GM23338 (cell line): ENCODE results near the gene EHF. TPM values are rescaled to one million over a fixed set of nuclear protein-coding genes. Genes with fewer than 3 reads are reported as not detected.

Experiments used
- ATAC-seq: fragments of 200-7000 bp; cut with Tn5 transposase; 3 replicates; pipeline ENCODE4 v1.9.1; 2020
- DNase-seq: peaks from one replicate; pipeline ENCODE4 v3.0.0-alpha.2; 2015; ENCODE audit warnings: low spot score
- H2AFZ ChIP-seq: fragments of 200-600 bp; sonication (generic); 2 replicates; pipeline ENCODE4 v1.8.0; 2016; ENCODE audit warnings: antibody characterized with exemption, mild to moderate bottlenecking, moderate library complexity
- H3F3A ChIP-seq: fragments of 200-600 bp; sonication (generic); replicated peaks from 2 replicates; pipeline ENCODE4 v1.8.0; 2017; ENCODE audit warnings: antibody characterized with exemption, mixed run types, low read depth
- H3K27ac ChIP-seq: fragments of 200-600 bp; sonication (generic); 2 replicates; pipeline ENCODE4 v1.6.1; 2016; ENCODE audit warnings: low read depth
- H3K27me3 ChIP-seq: fragments of 200-600 bp; sonication (generic); 2 replicates; pipeline ENCODE4 v1.8.0; 2016; ENCODE audit warnings: mild to moderate bottlenecking, mixed run types, moderate library complexity; ENCODE audit not compliant: insufficient read depth
- H3K36me3 ChIP-seq: fragments of 200-600 bp; sonication (generic); 2 replicates; pipeline ENCODE4 v1.8.0; 2016; ENCODE audit warnings: mild to moderate bottlenecking; ENCODE audit not compliant: insufficient read depth
- H3K4me1 ChIP-seq: fragments of 200-600 bp; sonication (generic); 2 replicates; pipeline ENCODE4 v1.8.0; 2016; ENCODE audit warnings: mild to moderate bottlenecking, moderate library complexity; ENCODE audit not compliant: insufficient read depth
- H3K4me2 ChIP-seq: fragments of 200-600 bp; sonication (generic); 2 replicates; pipeline ENCODE4 v1.7.1; 2017; ENCODE audit warnings: mixed run types
- H3K4me3 ChIP-seq: fragments of 200-600 bp; sonication (generic); 2 replicates; pipeline ENCODE4 v1.6.1; 2016; ENCODE audit warnings: mixed run types
- H3K79me2 ChIP-seq: fragments of 200-600 bp; sonication (generic); replicated peaks from 2 replicates; pipeline ENCODE4 v1.8.0; 2017; ENCODE audit warnings: mild to moderate bottlenecking; ENCODE audit not compliant: insufficient read depth
- H3K9me2 ChIP-seq: fragments of 200-600 bp; sonication (generic); 2 replicates; pipeline ENCODE4 v1.8.0; 2017; ENCODE audit not compliant: insufficient read depth
- H4K20me1 ChIP-seq: fragments of 200-600 bp; sonication (generic); replicated peaks from 2 replicates; pipeline ENCODE4 v1.8.0; 2017; ENCODE audit warnings: mild to moderate bottlenecking; ENCODE audit not compliant: insufficient read depth
- H3K27ac Mint-ChIP-seq: 2 replicates; pipeline ENCODE4 v1.8.0; 2020; ENCODE audit warnings: inconsistent platforms, mild to moderate bottlenecking, moderate library complexity, mixed read lengths
- H3K27me3 Mint-ChIP-seq: 3 replicates; pipeline ENCODE4 v1.8.0; 2022; ENCODE audit warnings: low read depth, mild to moderate bottlenecking, moderate library complexity, mixed read lengths, inconsistent platforms; ENCODE audit not compliant: insufficient read depth, poor library complexity
- H3K36me3 Mint-ChIP-seq: 3 replicates; pipeline ENCODE4 v1.8.0; 2021; ENCODE audit warnings: low read depth, mild to moderate bottlenecking, inconsistent platforms, moderate library complexity, mixed read lengths
- H3K4me1 Mint-ChIP-seq: 3 replicates; pipeline ENCODE4 v1.8.0; 2020; ENCODE audit warnings: mild to moderate bottlenecking, inconsistent platforms, mixed read lengths
- H3K4me3 Mint-ChIP-seq: 3 replicates; pipeline ENCODE4 v1.8.0; 2021; ENCODE audit warnings: moderate library complexity, mild to moderate bottlenecking, inconsistent platforms, mixed read lengths
- H3K9me3 Mint-ChIP-seq: 3 replicates; pipeline ENCODE4 v1.8.0; 2020; ENCODE audit warnings: moderate library complexity, mild to moderate bottlenecking, inconsistent platforms, mixed read lengths
- CREB1 ChIP-seq: fragments of 250-450 bp; sonication (Bioruptor Pico); IDR thresholded peaks from 2 replicates; pipeline ENCODE4 v1.5.0; 2020; ENCODE audit warnings: low read depth, mild to moderate bottlenecking, moderate library complexity
- CTCF ChIP-seq, 2 experiments: fragments of 200-600 bp in 1 of 2; sonication (generic) in 1 of 2; conservative IDR thresholded peaks; 2 replicates each; pipeline versions ENCODE4 v1.5.1 to v1.6.1; 2016 to 2017; ENCODE audit warnings: antibody characterized with exemption in 2 of 2, low read depth in 2 of 2, mild to moderate bottlenecking in 2 of 2, moderate library complexity in 1 of 2
- ETS1 ChIP-seq: IDR thresholded peaks from 2 replicates; pipeline ENCODE4 v1.6.1; 2016; ENCODE audit warnings: antibody characterized with exemption
- EZH2 ChIP-seq: fragments of 200-600 bp; sonication (generic); IDR thresholded peaks from one replicate; pipeline ENCODE4 v1.8.0; 2017; ENCODE audit warnings: antibody characterized with exemption, mild to moderate bottlenecking, low read depth; ENCODE audit not compliant: unreplicated experiment
- EZH2phosphoT487 ChIP-seq: fragments of 200-600 bp; sonication (generic); IDR thresholded peaks from one replicate; pipeline ENCODE4 v1.8.1; 2018; ENCODE audit warnings: antibody characterized with exemption; ENCODE audit not compliant: unreplicated experiment
- JUNB ChIP-seq: IDR thresholded peaks from one replicate; pipeline ENCODE4 v1.6.1; 2016; ENCODE audit warnings: antibody characterized with exemption; ENCODE audit not compliant: unreplicated experiment
- NANOG ChIP-seq: IDR thresholded peaks from 2 replicates; pipeline ENCODE4 v1.6.1; 2016; ENCODE audit warnings: antibody characterized with exemption, borderline replicate concordance
- POLR2AphosphoS5 ChIP-seq: IDR thresholded peaks from 2 replicates; pipeline ENCODE4 v1.6.1; 2016; ENCODE audit warnings: antibody characterized with exemption, low read depth
- REST ChIP-seq: IDR thresholded peaks from one replicate; pipeline ENCODE4 v1.6.1; 2018; ENCODE audit warnings: antibody characterized with exemption; ENCODE audit not compliant: unreplicated experiment
- STAT1 ChIP-seq: IDR thresholded peaks from one replicate; pipeline ENCODE4 v1.6.1; 2016; ENCODE audit warnings: antibody characterized with exemption; ENCODE audit not compliant: unreplicated experiment
- ZNF114 ChIP-seq: fragments of 250-450 bp; sonication (Bioruptor Pico); IDR thresholded peaks from 2 replicates; pipeline ENCODE4 v1.5.0; 2020; ENCODE audit warnings: mild to moderate bottlenecking, moderate library complexity
- ZNF331 ChIP-seq: fragments of 250-450 bp; sonication (Bioruptor Pico); IDR thresholded peaks from 2 replicates; pipeline ENCODE4 v1.5.0; 2020; ENCODE audit warnings: low read depth, mild to moderate bottlenecking, moderate library complexity
- ZNF462 ChIP-seq: fragments of 250-450 bp; sonication (Bioruptor Pico); IDR thresholded peaks from 2 replicates; pipeline ENCODE4 v1.5.0; 2020; ENCODE audit warnings: mild to moderate bottlenecking, moderate library complexity
- polyA plus RNA-seq: library from polyadenylated mRNA; unstranded; fragments of >200 nt; fragmentation: Nextera tagmentation; extraction: Ambion mirVana; gene quantifications from 2 replicates; pipeline ENCODE4 v1.2.1, GENCODE V29; 2016
- total RNA-seq: library from RNA; depleted of rRNA; stranded (reverse); fragments of >200 nt; shearing (Covaris generic); gene quantifications from 2 replicates; pipeline ENCODE4 v1.2.3, GENCODE V29; 2014

Gene EHF
- total and polyA plus RNA-seq, 2 experiments from 2014 or later = not detected

- no peaks in the 10 kb centered on the region for H3K27me3 ChIP-seq
- H3K9me3 Mint-ChIP-seq = peaks cover 9% of the 10 kb centered on the region
- no peaks in the 10 kb centered on the region for H3F3A ChIP-seq
- DNase-seq = no peak
- H3K4me3 Mint-ChIP-seq = no peak overlapping the region
- H3K4me1 Mint-ChIP-seq = peaks cover 8% of the 10 kb centered on the region; the same call in 2 of the 3 replicates
- H3K36me3 ChIP-seq = no peaks in the 10 kb centered on the region
- H3K4me1 ChIP-seq = no peaks in the 10 kb centered on the region
- H3K79me2 ChIP-seq = no peaks in the 10 kb centered on the region
- no peak overlapping the region for H3K27ac Mint-ChIP-seq
- no peaks in the 10 kb centered on the region for H3K27me3 Mint-ChIP-seq
- no peak overlapping the region for H3K4me3 ChIP-seq
- no peak overlapping the region for H2AFZ ChIP-seq
- H3K9me2 ChIP-seq = no peaks in the 10 kb centered on the region
- no peak for ATAC-seq
- H4K20me1 ChIP-seq = no peaks in the 10 kb centered on the region
- H3K27ac ChIP-seq = no peak overlapping the region
- H3K4me2 ChIP-seq = no peak overlapping the region
- no peak for TF ChIP-seq EZH2
- TF ChIP-seq JUNB = no peak
- TF ChIP-seq NANOG = no peak
- TF ChIP-seq POLR2AphosphoS5 = no peak
- TF ChIP-seq CTCF (conservative IDR thresholded peaks at IDR 0.05; ENCODE audit: low read depth in 2 of 2) = no peak
- TF ChIP-seq ZNF462 = no peak
- no peak for TF ChIP-seq ZNF114 (CRISPR knock-in tag)
- no peak for TF ChIP-seq CREB1 (CRISPR knock-in tag)
- no peak for TF ChIP-seq EZH2phosphoT487
- no peak for TF ChIP-seq ZNF331 (CRISPR knock-in tag)
- TF ChIP-seq STAT1 = no peak
- TF ChIP-seq REST = no peak
- TF ChIP-seq ETS1 = no peak
- H3K36me3 Mint-ChIP-seq = 0 out of 3 replicates have a peak, but pooled peaks cover 1% of the 10 kb centered on the region
Observed at GRCh38 chr11:34588023-34588422, 32.9 kb upstream of the EHF start.
